ACC112 (cell line): Measurements from ENCODE around the gene COP1.

Experiments
- H2AFZ ChIP-seq: fragments of 200-600 bp; sonication (generic); one replicate; pipeline ENCODE4 v1.6.0; 2017; ENCODE audit warnings: antibody characterized with exemption, low read length; ENCODE audit not compliant: unreplicated experiment
- H3K27ac ChIP-seq: fragments of 200-600 bp; sonication (generic); 2 replicates; pipeline ENCODE4 v1.5.1; 2014; ENCODE audit warnings: low read depth, mild to moderate bottlenecking, antibody characterized with exemption, low read length, moderate library complexity
- H3K27me3 ChIP-seq: fragments of 200-600 bp; sonication (generic); 2 replicates; pipeline ENCODE4 v1.6.1; 2014; ENCODE audit warnings: mild to moderate bottlenecking, antibody characterized with exemption, low read length, moderate library complexity, mixed read lengths; ENCODE audit not compliant: insufficient read depth
- H3K36me3 ChIP-seq: fragments of 200-600 bp; sonication (generic); 2 replicates; pipeline ENCODE4 v1.6.1; 2016; ENCODE audit warnings: mild to moderate bottlenecking, antibody characterized with exemption, low read length, moderate library complexity, mixed read lengths; ENCODE audit not compliant: insufficient read depth
- H3K4me1 ChIP-seq: fragments of 200-600 bp; sonication (generic); one replicate; pipeline ENCODE4 v1.6.1; 2016; ENCODE audit warnings: low read length, mixed read lengths; ENCODE audit not compliant: insufficient read depth, unreplicated experiment, control insufficient read depth
- H3K4me3 ChIP-seq: fragments of 200-600 bp; sonication (generic); 2 replicates; pipeline ENCODE4 v1.5.1; 2014; ENCODE audit warnings: mild to moderate bottlenecking, low read depth, low read length
- H3K79me2 ChIP-seq: fragments of 200-600 bp; sonication (generic); one replicate; pipeline ENCODE4 v1.6.0; 2016; ENCODE audit warnings: low read length; ENCODE audit not compliant: control insufficient read depth, unreplicated experiment, insufficient read depth

COP1 gene

DNA sequence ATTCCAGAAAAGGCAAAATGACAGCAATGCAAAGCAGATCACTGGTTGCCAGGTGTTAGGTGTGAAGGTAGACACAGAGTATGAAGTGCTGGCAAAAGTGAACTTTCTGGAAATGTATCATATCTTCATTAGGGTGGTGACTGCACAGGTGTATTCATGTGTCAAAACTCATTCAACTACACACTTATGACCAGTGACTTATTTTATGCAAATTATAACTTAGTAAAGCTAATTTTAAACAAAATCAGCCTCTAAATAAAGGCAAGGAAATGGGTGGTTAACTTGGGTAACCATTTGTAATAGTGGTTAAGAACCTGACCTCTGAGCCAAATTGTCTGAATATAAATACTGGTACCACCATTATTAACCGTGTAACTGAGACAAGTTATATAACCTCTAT is 7.4 kb downstream of the COP1 start:
- H3K79me2 ChIP-seq, result peaks cover 98% of the 10 kb centered on the region
- no peak overlapping the region for H3K27ac ChIP-seq
- no peak overlapping the region for H3K4me3 ChIP-seq
- H3K36me3 ChIP-seq, result 0 out of 2 replicates have a peak, but pooled peaks cover 5% of the 10 kb centered on the region
- H3K4me1 ChIP-seq, result peaks cover 4% of the 10 kb centered on the region
- H2AFZ ChIP-seq, result no peak overlapping the region
- no peaks in the 10 kb centered on the region for H3K27me3 ChIP-seq

DNA sequence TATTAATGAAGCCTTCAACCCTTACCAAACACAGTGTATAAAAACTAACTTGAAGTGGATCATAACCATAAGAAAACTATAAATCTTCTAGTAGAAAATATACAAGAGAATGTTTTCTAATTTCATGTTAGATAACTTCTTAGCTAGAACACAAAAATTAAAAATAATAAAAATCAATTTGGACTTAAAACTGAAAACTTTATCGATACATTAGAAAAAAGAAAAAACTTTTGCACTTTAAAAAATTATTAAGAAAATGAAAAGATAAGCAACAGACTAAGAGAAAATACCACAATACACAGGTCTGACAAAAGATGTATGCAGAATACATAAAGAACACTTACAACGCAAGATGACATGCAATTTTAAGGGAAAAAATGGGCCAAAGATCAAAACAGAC is 8.7 kb downstream of the COP1 start:
- Histone ChIP-seq H3K4me1 (no peaks in the 10 kb centered on the region), H3K79me2 (peaks cover 93% of the 10 kb centered on the region), H3K27me3 (no peaks in the 10 kb centered on the region), H2AFZ (no peak overlapping the region), H3K27ac (no peak overlapping the region), H3K4me3 (no peak overlapping the region), H3K36me3 (0 out of 2 replicates have a peak, but pooled peaks cover 5% of the 10 kb centered on the region)

GRCh38 chr1:176196728-176197127 is 10.4 kb downstream of the COP1 start:
- H3K27ac ChIP-seq, result no peak overlapping the region
- H3K36me3 ChIP-seq, result 0 out of 2 replicates have a peak, but pooled peaks cover 5% of the 10 kb centered on the region
- H2AFZ ChIP-seq, result no peak overlapping the region
- H3K79me2 ChIP-seq, result peaks cover 92% of the 10 kb centered on the region
- no peak overlapping the region for H3K4me3 ChIP-seq
- no peaks in the 10 kb centered on the region for H3K4me1 ChIP-seq
- no peaks in the 10 kb centered on the region for H3K27me3 ChIP-seq

DNA sequence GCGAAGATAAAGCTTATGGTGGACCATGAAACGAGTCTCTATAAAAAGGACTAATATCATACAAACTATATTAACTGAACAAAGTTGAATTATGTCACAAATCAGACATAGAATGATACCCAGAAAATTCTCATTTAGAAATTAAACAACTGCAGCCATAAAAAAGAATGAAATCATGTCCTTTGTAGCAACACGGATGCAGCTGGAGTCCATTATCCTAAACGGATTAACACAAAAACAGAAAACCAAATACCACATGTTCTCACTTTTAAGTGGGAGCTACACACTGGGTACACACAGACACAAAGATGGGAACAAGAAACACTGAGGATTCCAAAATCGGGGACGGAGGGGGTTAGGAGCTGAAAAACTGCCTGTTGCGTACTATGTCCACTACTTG is 11.5 kb downstream of the COP1 start:
- Histone ChIP-seq H3K4me1 (no peaks in the 10 kb centered on the region), H3K27ac (no peak overlapping the region)

DNA sequence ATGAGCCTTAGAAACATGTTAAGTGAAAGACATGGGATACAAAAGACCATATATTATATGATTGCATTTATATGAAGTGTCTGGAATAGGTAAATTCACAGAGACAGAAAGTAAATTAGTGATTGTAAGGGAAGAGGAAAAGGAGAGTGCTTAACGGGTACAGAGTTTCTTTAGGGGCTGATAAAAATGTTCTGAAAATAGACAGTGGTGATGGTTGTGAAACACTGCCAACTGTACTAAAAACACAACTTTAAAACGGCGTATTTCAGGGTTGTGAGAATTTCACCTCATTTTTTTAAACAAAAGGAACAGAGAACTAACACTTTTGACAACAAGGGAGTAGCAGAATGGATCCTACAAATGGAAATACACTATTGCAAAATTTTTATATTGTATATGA is 13.4 kb downstream of the COP1 start:
- no peaks in the 10 kb centered on the region for H3K36me3 ChIP-seq
- peaks cover 92% of the 10 kb centered on the region for H3K79me2 ChIP-seq
- no peaks in the 10 kb centered on the region for H3K27me3 ChIP-seq

More for the DNA sequence above, 11.5 kb downstream of the COP1 start:
- Histone ChIP-seq H3K4me3 (no peak overlapping the region), H3K27me3 (no peaks in the 10 kb centered on the region), H2AFZ (no peak overlapping the region), H3K79me2 (peaks cover 92% of the 10 kb centered on the region), H3K36me3 (0 out of 2 replicates have a peak, but pooled peaks cover 5% of the 10 kb centered on the region)

GRCh38 chr1:176193023-176193422 is 14.1 kb downstream of the COP1 start:
- Histone ChIP-seq H3K36me3 (no peaks in the 10 kb centered on the region), H3K79me2 (peaks cover 93% of the 10 kb centered on the region), H2AFZ (no peak overlapping the region), H3K4me1 (peaks cover 5% of the 10 kb centered on the region), H3K27me3 (no peaks in the 10 kb centered on the region), H3K27ac (no peak overlapping the region), H3K4me3 (no peak overlapping the region)

More for the DNA sequence above, 13.4 kb downstream of the COP1 start:
- Histone ChIP-seq H3K4me3 (no peak overlapping the region), H3K27ac (no peak overlapping the region), H2AFZ (no peak overlapping the region), H3K4me1 (peaks cover 5% of the 10 kb centered on the region)

GRCh38 chr1:176188604-176189003 is 18.5 kb downstream of the COP1 start:
- Histone ChIP-seq H3K27ac (no peak overlapping the region), H2AFZ (no peak overlapping the region), H3K79me2 (peaks cover 91% of the 10 kb centered on the region), H3K4me3 (no peak overlapping the region), H3K36me3 (no peaks in the 10 kb centered on the region), H3K27me3 (no peaks in the 10 kb centered on the region), H3K4me1 (peaks cover 5% of the 10 kb centered on the region)

DNA sequence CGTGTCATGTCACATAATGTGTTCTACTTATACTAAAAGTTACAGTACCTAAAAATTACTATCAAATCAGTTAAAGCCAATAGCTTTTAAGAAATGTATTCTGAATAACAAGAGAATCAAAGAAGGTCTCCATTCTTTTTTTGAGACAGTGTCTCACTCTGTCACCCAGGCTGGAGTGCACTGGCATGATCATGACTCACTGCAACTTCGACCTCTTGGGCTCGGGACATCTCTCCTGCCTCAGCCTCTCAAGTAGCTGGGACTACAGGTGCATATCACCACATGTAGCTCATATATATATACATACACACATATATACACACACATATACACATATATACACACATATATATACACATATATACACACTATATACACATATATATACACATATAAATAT is 20.1 kb downstream of the COP1 start:
- H3K36me3 ChIP-seq, result 0 out of 2 replicates have a peak, but pooled peaks cover 6% of the 10 kb centered on the region
- H2AFZ ChIP-seq, result no peak overlapping the region
- H3K79me2 ChIP-seq, result peaks cover 88% of the 10 kb centered on the region
- H3K4me1 ChIP-seq, result peaks cover 5% of the 10 kb centered on the region
- H3K27me3 ChIP-seq, result no peaks in the 10 kb centered on the region
- no peak overlapping the region for H3K4me3 ChIP-seq
- no peak overlapping the region for H3K27ac ChIP-seq

DNA sequence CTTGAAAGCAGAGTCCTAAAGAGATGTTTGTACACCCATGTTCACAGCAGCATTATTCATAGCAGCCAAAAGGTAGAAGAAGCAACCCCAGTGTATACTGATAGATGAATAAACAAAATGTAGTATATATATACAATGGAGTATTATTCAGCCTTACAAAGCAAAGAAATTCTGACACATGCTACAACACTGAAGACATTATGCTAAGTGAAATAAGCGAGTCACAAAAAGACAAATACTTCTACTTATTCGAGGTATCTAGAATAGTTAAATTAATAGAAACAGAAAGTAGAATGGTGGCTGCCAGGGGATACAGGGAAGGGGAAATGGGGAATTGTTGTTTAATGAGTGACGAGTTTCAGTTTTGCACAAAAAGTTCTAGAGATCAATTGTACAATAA is 23.5 kb downstream of the COP1 start:
- 0 out of 2 replicates have a peak, but pooled peaks cover 6% of the 10 kb centered on the region for H3K36me3 ChIP-seq
- peaks cover 64% of the 10 kb centered on the region for H3K79me2 ChIP-seq
- H3K4me1 ChIP-seq, result no peaks in the 10 kb centered on the region
- no peaks in the 10 kb centered on the region for H3K27me3 ChIP-seq
- no peak overlapping the region for H2AFZ ChIP-seq
- no peak overlapping the region for H3K4me3 ChIP-seq
- H3K27ac ChIP-seq, result no peak overlapping the region

DNA sequence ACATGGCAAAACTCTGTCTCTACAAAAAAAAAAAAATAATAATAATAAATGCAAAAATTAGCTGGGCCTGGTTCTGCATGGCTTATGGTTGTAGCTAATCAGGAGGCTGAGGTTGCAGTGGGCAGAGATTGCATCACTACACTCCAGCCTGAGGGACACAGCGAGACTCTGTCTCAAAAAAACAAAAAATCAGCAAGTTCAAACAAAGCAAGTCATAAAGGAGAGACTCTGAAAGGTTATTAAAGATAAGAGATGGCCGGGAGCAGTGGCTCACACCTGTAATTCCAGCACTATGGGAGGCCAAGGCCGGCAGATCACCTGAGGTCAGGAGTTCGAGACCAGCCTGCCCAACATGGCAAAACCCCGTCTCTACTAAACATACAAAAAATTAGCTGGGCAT is 28.8 kb downstream of the COP1 start:
- Histone ChIP-seq H3K27ac (no peak overlapping the region), H3K4me3 (no peak overlapping the region), H3K27me3 (no peaks in the 10 kb centered on the region)

DNA sequence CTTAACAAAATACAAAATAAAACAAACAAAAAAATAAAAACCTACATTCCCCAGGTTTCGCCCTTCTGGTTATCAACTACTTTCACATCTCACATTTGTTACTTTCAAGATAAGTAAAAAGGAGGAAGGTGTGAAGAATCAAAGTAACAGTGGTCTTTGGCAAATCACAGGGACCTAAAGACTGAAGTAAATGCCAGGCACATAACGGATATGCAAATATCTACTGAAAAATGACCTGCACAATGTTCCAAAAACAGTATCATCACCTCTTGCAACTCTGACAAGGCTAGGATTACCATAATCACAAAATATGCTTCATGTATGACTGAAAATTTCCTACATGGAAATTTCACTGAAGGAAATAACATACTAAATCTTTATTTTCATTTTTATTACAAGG is 29.3 kb downstream of the COP1 start:
- H3K4me3 ChIP-seq, result no peak overlapping the region
- H3K4me1 ChIP-seq, result peaks cover 3% of the 10 kb centered on the region
- no peaks in the 10 kb centered on the region for H3K27me3 ChIP-seq
- peaks cover 30% of the 10 kb centered on the region for H3K79me2 ChIP-seq
- H3K36me3 ChIP-seq, result 0 out of 2 replicates have a peak, but pooled peaks cover 10% of the 10 kb centered on the region
- no peak overlapping the region for H3K27ac ChIP-seq
- no peak overlapping the region for H2AFZ ChIP-seq

More for the DNA sequence above, 28.8 kb downstream of the COP1 start:
- Histone ChIP-seq H3K4me1 (peaks cover 3% of the 10 kb centered on the region), H3K79me2 (peaks cover 30% of the 10 kb centered on the region), H2AFZ (no peak overlapping the region), H3K36me3 (0 out of 2 replicates have a peak, but pooled peaks cover 10% of the 10 kb centered on the region)
